Fibroblast of pulmonary artery (primary cell): Measurements from ENCODE around the gene PITHD1.

Source experiments
- DNase-seq: peaks from one replicate; pipeline ENCODE4 v3.0.0-alpha.2; 2010; ENCODE audit warnings: low read depth
- H3K4me3 ChIP-seq: replicated peaks from 2 replicates; pipeline ENCODE4 v1.5.1; 2011; ENCODE audit warnings: low read depth, mild to moderate bottlenecking, control low read depth, low read length, moderate library complexity
- CTCF ChIP-seq: IDR thresholded peaks from 2 replicates; pipeline ENCODE4 v1.5.1; 2011; ENCODE audit warnings: mild to moderate bottlenecking, control low read depth, low read length, inconsistent platforms; ENCODE audit errors: missing control alignments

Gene PITHD1

GRCh38 chr1:23743287-23744152, 34.7 kb upstream of the PITHD1 start, which contains the start of gene ELOA:
TSS of gene ELOA (plus strand) at chr1:23743471. CDS start at chr1:23743504, 33 bp downstream.
- peak; percentile 58 for DNase-seq
- H3K4me3 ChIP-seq = peak within 1 kb of the TSS; percentile 82
- no peak for TF ChIP-seq CTCF

GRCh38 chr1:23745515-23745914, 32.7 kb upstream of the PITHD1 start:
- peak overlapping the region; percentile 82 for H3K4me3 ChIP-seq
- TF ChIP-seq CTCF = peak; percentile 52
- DNase-seq = peak; percentile 58

GRCh38 chr1:23748016-23748415, 30.2 kb upstream of the PITHD1 start:
- no peak for DNase-seq
- no peak overlapping the region for H3K4me3 ChIP-seq
- TF ChIP-seq CTCF = no peak

GRCh38 chr1:23751050-23751814, 27.0 kb upstream of the PITHD1 start:
- TF ChIP-seq CTCF = peak; percentile 77
- peak; percentile 73 for DNase-seq

GRCh38 chr1:23751815-23752200, 26.4 kb upstream of the PITHD1 start:
- H3K4me3 ChIP-seq = no peak overlapping the region
- TF ChIP-seq CTCF = no peak
- no peak for DNase-seq

More at GRCh38 chr1:23751050-23751814, 27.0 kb upstream of the PITHD1 start:
- no peak overlapping the region for H3K4me3 ChIP-seq

- DNase-seq = no peak
- TF ChIP-seq CTCF = no peak
- no peak overlapping the region for H3K4me3 ChIP-seq
These were observed 25.3 kb upstream of the PITHD1 start for GRCh38 chr1:23752909-23753308.
